ENCODE measurements around the gene ZNF740. TPM values are rescaled to one million over a fixed set of nuclear protein-coding genes. Genes with fewer than 3 reads are reported as not detected.

Gene ZNF740
- total RNA-seq, 1 donor from 2014 or later, result 59.6 TPM

Other genes with a start within 250 kb of the ZNF740 start
- 6.4 and 6.9 TPM in 2 replicates for gene KRT18, start 231.6 kb upstream of the ZNF740 start, total RNA-seq
- 514 and 527 TPM in 2 replicates for gene EIF4B, start 174.3 kb upstream of the ZNF740 start, total RNA-seq
- gene TNS2, start 130.7 kb upstream of the ZNF740 start, total RNA-seq, result 14.2 and 22.8 TPM in 2 replicates
- gene SPRYD3, start 101.3 kb upstream of the ZNF740 start, total RNA-seq, result 8.8 and 11.2 TPM in 2 replicates
- gene IGFBP6, start 83.1 kb upstream of the ZNF740 start, total RNA-seq, result 0.72 and 0.73 TPM in 2 replicates
- gene SOAT2, start 77.2 kb upstream of the ZNF740 start, total RNA-seq, result not detected in 2 replicates
- gene CSAD, start 203 bp downstream of the ZNF740 start, total RNA-seq, result 22.1 and 26.5 TPM in 2 replicates
- gene ITGB7, start 26.5 kb downstream of the ZNF740 start, total RNA-seq, result not detected in 2 replicates
- 5.4 and 5.9 TPM in 2 replicates for gene RARG, start 51.5 kb downstream of the ZNF740 start, total RNA-seq
- gene ESPL1, start 87.6 kb downstream of the ZNF740 start, total RNA-seq, result 56.3 and 65.8 TPM in 2 replicates
- gene PFDN5, start 114.8 kb downstream of the ZNF740 start, total RNA-seq, result 324 and 326 TPM in 2 replicates
- gene MYG1, start 119.0 kb downstream of the ZNF740 start, total RNA-seq, result 67.1 and 72.7 TPM in 2 replicates
- 94.1 and 95.1 TPM in 2 replicates for gene AAAS, start 140.9 kb downstream of the ZNF740 start, total RNA-seq
- gene SP7, start 155.6 kb downstream of the ZNF740 start, total RNA-seq, result 0.07 TPM in 1 of 2 replicates, not detected in the other
- gene SP1, start 199.5 kb downstream of the ZNF740 start, total RNA-seq, result 88.1 and 96.0 TPM in 2 replicates
- not detected in 2 replicates for gene AMHR2, start 243.1 kb downstream of the ZNF740 start, total RNA-seq

Measured in neural crest cell (in vitro differentiated cells).